ENCODE measurements around the gene SV2C. TPM values are rescaled to one million over a fixed set of nuclear protein-coding genes. Genes with fewer than 3 reads are reported as not detected.

SV2C gene
- total RNA-seq, 1 donor, result not detected

GRCh38 chr5:76351577-76351976 is 268.4 kb downstream of the SV2C start:
- H3K4me2 ChIP-seq (ENCODE audit: insufficient read depth, low read length), result no peak overlapping the region
- no peaks in the 10 kb centered on the region for H3K27me3 ChIP-seq (ENCODE audit: insufficient read depth, low read length)
- no peaks in the 10 kb centered on the region for H3K9me3 ChIP-seq (ENCODE audit: low read depth, low read length)
- no peak for TF ChIP-seq CTCF (IDR thresholded peaks at IDR 0.05; ENCODE audit: extremely low read depth, low read depth, low read length)
- no peak overlapping the region for H3K27ac ChIP-seq (ENCODE audit: low read depth, low read length)
- no peak overlapping the region for H2AFZ ChIP-seq (ENCODE audit: low read length)
- no peaks in the 10 kb centered on the region for H3K4me1 ChIP-seq (ENCODE audit: insufficient read depth, low read length)
- no peaks in the 10 kb centered on the region for H3K36me3 ChIP-seq (ENCODE audit: insufficient read depth, low read length)
- no peaks in the 10 kb centered on the region for H3K79me2 ChIP-seq (ENCODE audit: insufficient read depth, low read length)
- no peaks in the 10 kb centered on the region for H4K20me1 ChIP-seq (ENCODE audit: insufficient read depth, low read length)
- DNase-seq (ENCODE audit: insufficient read length, low spot score, missing footprints), result no peak
- no peak overlapping the region for H3K4me3 ChIP-seq (ENCODE audit: insufficient read depth, low read length)

- Histone ChIP-seq H3K36me3 (ENCODE audit: insufficient read depth, low read length) (no peaks in the 10 kb centered on the region), H3K27me3 (ENCODE audit: insufficient read depth, low read length) (no peaks in the 10 kb centered on the region), H3K79me2 (ENCODE audit: insufficient read depth, low read length) (no peaks in the 10 kb centered on the region), H3K4me3 (ENCODE audit: insufficient read depth, low read length) (no peak overlapping the region), H3K9me3 (ENCODE audit: low read depth, low read length) (no peaks in the 10 kb centered on the region), H3K4me1 (ENCODE audit: insufficient read depth, low read length) (no peaks in the 10 kb centered on the region), H3K4me2 (ENCODE audit: insufficient read depth, low read length) (no peak overlapping the region), H3K27ac (ENCODE audit: low read depth, low read length) (no peak overlapping the region), H2AFZ (ENCODE audit: low read length) (no peak overlapping the region), H4K20me1 (ENCODE audit: insufficient read depth, low read length) (no peaks in the 10 kb centered on the region)
- no peak for DNase-seq (ENCODE audit: insufficient read length, low spot score, missing footprints)
- no peak for TF ChIP-seq CTCF (IDR thresholded peaks at IDR 0.05; ENCODE audit: extremely low read depth, low read depth, low read length)
Measured at GRCh38 chr5:76356887-76357286, 273.7 kb downstream of the SV2C start.

GRCh38 chr5:76363352-76364225 is 280.4 kb downstream of the SV2C start:
- no peak for TF ChIP-seq CTCF (IDR thresholded peaks at IDR 0.05; ENCODE audit: extremely low read depth, low read depth, low read length)
- Histone ChIP-seq H3K36me3 (ENCODE audit: insufficient read depth, low read length) (no peaks in the 10 kb centered on the region), H3K4me1 (ENCODE audit: insufficient read depth, low read length) (no peaks in the 10 kb centered on the region), H3K79me2 (ENCODE audit: insufficient read depth, low read length) (no peaks in the 10 kb centered on the region), H3K4me2 (ENCODE audit: insufficient read depth, low read length) (no peak overlapping the region), H3K27ac (ENCODE audit: low read depth, low read length) (no peak overlapping the region), H3K27me3 (ENCODE audit: insufficient read depth, low read length) (no peaks in the 10 kb centered on the region), H3K9me3 (ENCODE audit: low read depth, low read length) (no peaks in the 10 kb centered on the region), H2AFZ (ENCODE audit: low read length) (no peak overlapping the region), H3K4me3 (ENCODE audit: insufficient read depth, low read length) (no peak overlapping the region), H4K20me1 (ENCODE audit: insufficient read depth, low read length) (no peaks in the 10 kb centered on the region)
- DNase-seq (ENCODE audit: insufficient read length, low spot score, missing footprints), result no peak

- Histone ChIP-seq H3K4me1 (ENCODE audit: insufficient read depth, low read length) (no peaks in the 10 kb centered on the region), H3K27ac (ENCODE audit: low read depth, low read length) (no peak overlapping the region), H4K20me1 (ENCODE audit: insufficient read depth, low read length) (no peaks in the 10 kb centered on the region), H3K36me3 (ENCODE audit: insufficient read depth, low read length) (no peaks in the 10 kb centered on the region), H3K27me3 (ENCODE audit: insufficient read depth, low read length) (no peaks in the 10 kb centered on the region), H3K4me3 (ENCODE audit: insufficient read depth, low read length) (no peak overlapping the region), H3K4me2 (ENCODE audit: insufficient read depth, low read length) (no peak overlapping the region), H3K9me3 (ENCODE audit: low read depth, low read length) (no peaks in the 10 kb centered on the region), H3K79me2 (ENCODE audit: insufficient read depth, low read length) (no peaks in the 10 kb centered on the region), H2AFZ (ENCODE audit: low read length) (no peak overlapping the region)
- no peak for TF ChIP-seq CTCF (IDR thresholded peaks at IDR 0.05; ENCODE audit: extremely low read depth, low read depth, low read length)
- no peak for DNase-seq (ENCODE audit: insufficient read length, low spot score, missing footprints)
Measured at GRCh38 chr5:76364226-76364589, 281.0 kb downstream of the SV2C start.
